CD14-positive monocyte (primary cell): ENCODE data around the gene CEACAM16. TPM values are rescaled to one million over a fixed set of nuclear protein-coding genes. Genes with fewer than 3 reads are reported as not detected.

Experiments
- DNase-seq, 3 donors: peaks; one replicate each; pipeline ENCODE4 v3.0.0-alpha.2; 2011 to 2022
- H2AFZ ChIP-seq: 2 replicates; pipeline ENCODE4 v1.6.0; 2012; ENCODE audit warnings: mild to moderate bottlenecking, low read depth, low read length, inconsistent platforms; ENCODE audit not compliant: insufficient read depth, poor library complexity, severe bottlenecking
- H3K27ac ChIP-seq, 2 donors: 1 replicate in 1 of 2; 2 replicates in 1 of 2; pipeline ENCODE4 v1.5.1; 2012 to 2013; ENCODE audit warnings: low read length in 2 of 2, control low read depth in 1 of 2, inconsistent platforms in 1 of 2, low read depth in 1 of 2, mild to moderate bottlenecking in 1 of 2
- H3K27me3 ChIP-seq, 2 donors: one replicate each; pipeline versions ENCODE4 v1.6.0 to v1.6.1; 2011 to 2013; ENCODE audit warnings: low read length in 2 of 2; ENCODE audit not compliant: control insufficient read depth in 2 of 2, insufficient read depth in 2 of 2
- H3K36me3 ChIP-seq, 2 donors: replicated peaks in 1 of 2; 1 replicate in 1 of 2; 2 replicates in 1 of 2; pipeline versions ENCODE4 v1.5.1 to v1.6.1; 2012 to 2013; ENCODE audit warnings: low read length in 2 of 2, control low read depth in 1 of 2, inconsistent platforms in 1 of 2, mild to moderate bottlenecking in 1 of 2; ENCODE audit not compliant: insufficient read depth in 2 of 2, control insufficient read depth in 1 of 2
- H3K4me1 ChIP-seq, 2 donors: 1 replicate in 1 of 2; 2 replicates in 1 of 2; pipeline versions ENCODE4 v1.5.1 to v1.6.1; 2012 to 2013; ENCODE audit warnings: low read length in 2 of 2, control low read depth in 1 of 2, inconsistent platforms in 1 of 2, mild to moderate bottlenecking in 1 of 2, moderate library complexity in 1 of 2; ENCODE audit not compliant: insufficient read depth in 2 of 2, control insufficient read depth in 1 of 2
- H3K4me2 ChIP-seq: replicated peaks from 2 replicates; pipeline ENCODE3; 2012; ENCODE audit warnings: low read length, moderate library complexity, mild to moderate bottlenecking; ENCODE audit not compliant: poor library complexity, severe bottlenecking; ENCODE audit errors: extremely low read depth
- H3K4me3 ChIP-seq, 3 experiments: fragments of 200-600 bp in 1 of 3; sonication (generic) in 1 of 3; replicated peaks in 1 of 3; 1 replicate in 2 of 3; 2 replicates in 1 of 3; pipeline ENCODE4 v1.5.1; 2011 to 2013; ENCODE audit warnings: low read length in 3 of 3, mild to moderate bottlenecking in 3 of 3, control low read depth in 2 of 3, low read depth in 2 of 3, inconsistent platforms in 1 of 3, moderate library complexity in 1 of 3
- H3K79me2 ChIP-seq: 2 replicates; pipeline ENCODE4 v1.6.0; 2012; ENCODE audit warnings: mild to moderate bottlenecking, control low read depth, inconsistent platforms, low read length, moderate library complexity; ENCODE audit not compliant: insufficient read depth
- H3K9ac ChIP-seq: 2 replicates; pipeline ENCODE4 v1.6.0; 2017; ENCODE audit warnings: low read length, mild to moderate bottlenecking; ENCODE audit not compliant: insufficient read depth, poor library complexity, severe bottlenecking
- H3K9me3 ChIP-seq, 2 donors: replicated peaks in 1 of 2; 1 replicate in 1 of 2; 2 replicates in 1 of 2; pipeline versions ENCODE4 v1.5.1 to v1.6.1; 2012 to 2013; ENCODE audit warnings: low read length in 2 of 2, control low read depth in 1 of 2; ENCODE audit not compliant: control insufficient read depth in 1 of 2, insufficient read depth in 1 of 2
- H4K20me1 ChIP-seq: 2 replicates; pipeline ENCODE4 v1.6.0; 2012; ENCODE audit warnings: mild to moderate bottlenecking, low read length, control low read depth, moderate library complexity; ENCODE audit not compliant: insufficient read depth
- H3K27ac Mint-ChIP-seq, 7 donors: one replicate each; pipeline ENCODE4 v1.8.0; 2020; ENCODE audit warnings: mild to moderate bottlenecking in 7 of 7, mixed read lengths in 7 of 7, moderate library complexity in 6 of 7, inconsistent platforms in 2 of 7
- H3K27me3 Mint-ChIP-seq, 3 donors: one replicate each; pipeline ENCODE4 v1.8.0; 2021 to 2022; ENCODE audit warnings: low read depth in 3 of 3, mild to moderate bottlenecking in 3 of 3, mixed read lengths in 3 of 3, moderate library complexity in 3 of 3, inconsistent platforms in 1 of 3
- H3K36me3 Mint-ChIP-seq, 2 donors: one replicate each; pipeline ENCODE4 v1.8.0; 2020; ENCODE audit warnings: mixed read lengths in 2 of 2, inconsistent platforms in 1 of 2, mild to moderate bottlenecking in 1 of 2
- H3K4me1 Mint-ChIP-seq: one replicate; pipeline ENCODE4 v1.8.0; 2020; ENCODE audit warnings: mild to moderate bottlenecking, mixed read lengths
- H3K4me3 Mint-ChIP-seq, 2 donors: one replicate each; pipeline ENCODE4 v1.8.0; 2020; ENCODE audit warnings: mild to moderate bottlenecking in 2 of 2, mixed read lengths in 2 of 2, moderate library complexity in 1 of 2
- H3K9me3 Mint-ChIP-seq, 7 donors: one replicate each; pipeline ENCODE4 v1.8.0; 2020 to 2022; ENCODE audit warnings: mixed read lengths in 7 of 7, mild to moderate bottlenecking in 6 of 7, moderate library complexity in 6 of 7, inconsistent platforms in 2 of 7
- CTCF ChIP-seq: fragments of 200-600 bp; IDR thresholded peaks from one replicate; pipeline ENCODE4 v1.8.0; 2022; ENCODE audit warnings: antibody characterized with exemption, mild to moderate bottlenecking
- WGBS: methylation state at CpG from one replicate; pipeline ENCODE4 v1.1.5; 2013; ENCODE audit warnings: missing lambda C conversion rate; ENCODE audit not compliant: insufficient coverage; 5-methylcytosine and 5-hydroxymethylcytosine counted together
- intact Hi-C, 2 donors: fragments of 100-400 bp; cut with micrococcal nuclease; formaldehyde crosslinking; loops; one replicate each; pipeline versions ENCODE4 v1.15.0 to v1.15.1; 2023
- polyA plus RNA-seq, 3 donors: library from polyadenylated mRNA; depleted of rRNA in 1 of 3; unstranded in 2 of 3; stranded (reverse) in 1 of 3; fragments of 300-500 nt in 2 of 3; fragments of >200 nt in 1 of 3; fragmentation: Illumina TruSeq in 2 of 3; gene quantifications; 1 replicate in 2 of 3; 2 replicates in 1 of 3; pipeline ENCODE4 v1.2.3, GENCODE V29; 2012 to 2021

Gene CEACAM16
- polyA plus RNA-seq, 3 donors: not detected

- H4K20me1 ChIP-seq: no peaks in the 10 kb centered on the region
- peak overlapping the region in 1 of 2 donors; percentile 88 for H3K27ac ChIP-seq
- H3K36me3 Mint-ChIP-seq: peaks cover 0 to 2% of the 10 kb centered on the region in 2 donors
- WGBS: no CpG with 5 or more reads among the region's 5 CpGs
- H3K9me3 Mint-ChIP-seq: peaks cover 0 to 2% (median 0%) of the 10 kb centered on the region in 7 donors
- peak overlapping the region in 1 of 2 donors; percentile 53 for H3K4me3 Mint-ChIP-seq
- DNase-seq: peak in 1 of 3 donors; percentile 21
- H3K36me3 ChIP-seq: no peaks in the 10 kb centered on the region
- H3K9ac ChIP-seq: no peak overlapping the region
- no peaks in the 10 kb centered on the region for H3K9me3 ChIP-seq
- peak overlapping the region; percentile 87 to 94 (median 91) for H3K27ac Mint-ChIP-seq
- no peak overlapping the region for H2AFZ ChIP-seq
- H3K4me1 ChIP-seq: peaks cover 43 to 58% of the 10 kb centered on the region in 2 donors
- H3K4me1 Mint-ChIP-seq: peaks cover 49% of the 10 kb centered on the region
- peak overlapping the region in 1 of 3 experiments; percentile 23 for H3K4me3 ChIP-seq
- intact Hi-C loops: loop anchor here (5.0 kb wide), 2 partner anchors 40 to 80 kb away; no protein-coding TSS in a partner anchor
- no peak for TF ChIP-seq CTCF
- H3K4me2 ChIP-seq: peak overlapping the region; percentile 43
- peaks cover 5 to 10% (median 9%) of the 10 kb centered on the region in 3 donors for H3K27me3 Mint-ChIP-seq
- H3K79me2 ChIP-seq: no peaks in the 10 kb centered on the region
- H3K27me3 ChIP-seq: peaks cover 0 to 5% of the 10 kb centered on the region in 2 donors
These were observed 6.6 kb upstream of the CEACAM16 start for GRCh38 chr19:44692379-44692721.

GRCh38 chr19:44694184-44694579 is 4.8 kb upstream of the CEACAM16 start:
- Histone ChIP-seq H3K9me3 (no peaks in the 10 kb centered on the region), H3K27me3 (peaks cover 0 to 10% of the 10 kb centered on the region in 2 donors), H2AFZ (no peak overlapping the region), H3K36me3 (no peaks in the 10 kb centered on the region), H3K9ac (no peak overlapping the region), H4K20me1 (no peaks in the 10 kb centered on the region), H3K4me2 (no peak overlapping the region), H3K4me1 (peaks cover 25 to 39% of the 10 kb centered on the region in 2 donors), H3K27ac (no peak overlapping the region), H3K4me3 (no peak overlapping the region), H3K79me2 (no peaks in the 10 kb centered on the region)
- peaks cover 0 to 2% of the 10 kb centered on the region in 2 donors for H3K36me3 Mint-ChIP-seq
- no peak overlapping the region for H3K4me3 Mint-ChIP-seq
- TF ChIP-seq CTCF: peak; percentile 53
- peaks cover 0 to 2% (median 0%) of the 10 kb centered on the region in 7 donors for H3K9me3 Mint-ChIP-seq
- peaks cover 31% of the 10 kb centered on the region for H3K4me1 Mint-ChIP-seq
- peak in 1 of 3 donors; percentile 43 for DNase-seq
- H3K27me3 Mint-ChIP-seq: peaks cover 13 to 15% (median 13%) of the 10 kb centered on the region in 3 donors
- peak overlapping the region; percentile 42 to 93 (median 68) for H3K27ac Mint-ChIP-seq
- 100% methylated on average over 1 of the region's 2 CpGs for WGBS
- intact Hi-C loops: loop anchor here (5.0 kb wide), 2 partner anchors 38 to 78 kb away; no protein-coding TSS in a partner anchor
